Epithelial cell of prostate (primary cell): ENCODE results near the gene FAF1.

Source experiments
- DNase-seq: peaks from one replicate; pipeline ENCODE4 v3.0.0-alpha.2; 2011; ENCODE audit warnings: low read depth, low spot score
- H3K27ac ChIP-seq: fragments of 450-650 bp; 2 replicates; pipeline ENCODE4 v1.5.1; 2017; ENCODE audit warnings: mild to moderate bottlenecking

Gene FAF1

DNA sequence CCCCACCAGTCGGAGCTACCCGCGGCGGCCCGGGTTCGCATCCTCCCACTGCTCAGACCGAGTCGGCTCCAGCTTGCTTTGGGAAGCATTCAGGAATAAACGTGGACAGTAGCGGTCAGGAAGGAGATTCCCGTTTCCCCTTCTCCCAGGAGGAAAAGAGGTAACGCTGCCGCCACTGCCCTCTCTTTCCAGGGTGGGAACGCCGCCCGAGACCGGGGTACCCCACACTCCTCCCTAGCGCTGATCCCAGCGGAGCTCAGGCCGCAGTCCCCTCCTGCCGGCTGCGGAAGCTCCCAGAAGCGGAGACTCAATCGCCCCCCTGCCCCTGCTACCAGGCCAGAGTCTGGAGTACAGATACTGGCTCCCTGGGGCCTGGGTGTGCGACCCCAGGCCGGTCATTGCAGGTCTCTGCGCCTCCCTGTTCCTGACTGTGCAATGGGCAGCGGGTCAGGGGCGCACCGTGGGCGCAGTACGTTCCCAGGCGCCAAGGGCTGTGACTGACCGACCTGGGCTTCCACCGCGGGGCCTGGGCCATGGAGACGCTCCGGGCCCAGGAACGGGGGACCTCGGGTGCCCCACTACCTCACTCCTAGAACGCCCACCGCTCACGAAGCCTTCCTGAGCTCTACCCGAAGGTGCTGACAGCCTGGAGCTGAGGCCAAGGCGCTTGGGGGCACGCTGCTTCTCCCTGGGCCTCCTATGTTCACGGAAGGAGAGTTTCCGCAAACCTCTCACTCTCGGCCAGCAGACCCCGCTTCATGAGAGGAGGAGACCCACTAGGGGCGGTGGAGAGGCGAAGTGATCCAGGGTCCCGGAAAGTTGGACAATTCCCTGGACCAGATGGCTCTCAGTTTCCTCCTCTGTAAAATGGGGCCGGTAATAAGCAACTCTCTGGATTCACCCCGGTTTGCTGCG lies 544.6 kb downstream of the FAF1 start:
- H3K27ac ChIP-seq, result no peak overlapping the region
- DNase-seq, result no peak

- no peak for DNase-seq
- no peak overlapping the region for H3K27ac ChIP-seq
Observed at GRCh38 chr1:50414853-50415234, 545.2 kb downstream of the FAF1 start.

DNA sequence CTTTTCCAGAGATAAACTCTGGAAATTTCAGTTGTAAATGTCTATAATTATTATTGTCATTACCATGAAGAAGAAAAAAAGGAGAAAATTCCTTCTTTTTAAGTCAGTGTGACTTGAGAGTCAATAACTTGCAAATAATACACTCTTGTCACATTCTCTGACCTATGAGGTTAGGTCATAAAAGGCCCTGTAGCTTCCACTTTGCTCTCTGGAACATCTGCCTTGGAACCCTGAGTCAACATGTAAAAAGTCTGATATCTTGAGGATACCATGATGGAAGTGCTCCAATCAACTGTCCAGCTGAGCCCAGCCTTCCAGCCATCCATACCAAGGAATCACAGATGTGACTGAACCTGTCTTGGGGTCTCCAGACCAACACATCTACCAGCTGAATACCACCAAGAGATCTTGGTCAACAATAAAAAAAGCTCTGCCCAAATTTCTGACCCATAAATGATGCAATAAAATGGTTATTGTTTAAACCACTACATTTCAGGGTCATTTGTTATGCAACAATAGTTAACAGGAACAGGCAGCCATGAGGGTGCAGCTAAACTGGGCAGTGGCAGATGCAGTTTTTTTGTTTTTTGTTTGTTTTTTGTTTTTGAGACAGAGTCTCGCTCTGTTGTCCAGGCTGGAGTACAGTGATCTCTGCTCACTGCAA lies 547.1 kb downstream of the FAF1 start:
- H3K27ac ChIP-seq, result no peak overlapping the region
- no peak for DNase-seq

GRCh38 chr1:50405814-50406213 lies 554.3 kb downstream of the FAF1 start:
- no peak overlapping the region for H3K27ac ChIP-seq
- no peak for DNase-seq

GRCh38 chr1:50393522-50394120 lies 566.4 kb downstream of the FAF1 start:
- H3K27ac ChIP-seq, result no peak overlapping the region
- DNase-seq, result no peak
